Uterus (tissue), 2 donors: ENCODE results near the gene RASAL2.

Experiments
- CTCF ChIP-seq, 4 experiments: fragments of 200-600 bp in 2 of 4; fragments of 450-650 bp in 2 of 4; sonication (generic) in 2 of 4; IDR thresholded peaks; one replicate each; pipeline ENCODE4 v1.5.1; 2016 to 2019; ENCODE audit warnings: antibody characterized with exemption in 4 of 4, mild to moderate bottlenecking in 2 of 4, moderate library complexity in 1 of 4
- POLR2A ChIP-seq, 2 donors: fragments of 450-650 bp; IDR thresholded peaks; one replicate each; pipeline ENCODE4 v1.6.1; 2016; ENCODE audit warnings: antibody characterized with exemption in 2 of 2, mild to moderate bottlenecking in 1 of 2, moderate library complexity in 1 of 2

GRCh38 chr1:178165196-178165595 is 71.3 kb downstream of the RASAL2 start:
- no peak for TF ChIP-seq CTCF (IDR thresholded peaks at IDR 0.05)
- no peak for TF ChIP-seq POLR2A (IDR thresholded peaks at IDR 0.05)
